22Rv1 (cell line): ENCODE results near the gene KNDC1.

Experiments
- H3K27ac ChIP-seq: fragments of 450-650 bp; 2 replicates; pipeline ENCODE4 v1.5.1; 2017
- ZFX ChIP-seq: fragments of 450-650 bp; IDR thresholded peaks from 2 replicates; pipeline ENCODE4 v1.6.1; 2017; ENCODE audit warnings: antibody characterized with exemption, borderline replicate concordance
- TF ChIP-seq, protein P1 (sequence below): fragments of 450-650 bp; IDR thresholded peaks from 2 replicates; pipeline ENCODE4 v1.5.1; 2017; ENCODE audit warnings: mild to moderate bottlenecking

The KNDC1 gene

DNA sequence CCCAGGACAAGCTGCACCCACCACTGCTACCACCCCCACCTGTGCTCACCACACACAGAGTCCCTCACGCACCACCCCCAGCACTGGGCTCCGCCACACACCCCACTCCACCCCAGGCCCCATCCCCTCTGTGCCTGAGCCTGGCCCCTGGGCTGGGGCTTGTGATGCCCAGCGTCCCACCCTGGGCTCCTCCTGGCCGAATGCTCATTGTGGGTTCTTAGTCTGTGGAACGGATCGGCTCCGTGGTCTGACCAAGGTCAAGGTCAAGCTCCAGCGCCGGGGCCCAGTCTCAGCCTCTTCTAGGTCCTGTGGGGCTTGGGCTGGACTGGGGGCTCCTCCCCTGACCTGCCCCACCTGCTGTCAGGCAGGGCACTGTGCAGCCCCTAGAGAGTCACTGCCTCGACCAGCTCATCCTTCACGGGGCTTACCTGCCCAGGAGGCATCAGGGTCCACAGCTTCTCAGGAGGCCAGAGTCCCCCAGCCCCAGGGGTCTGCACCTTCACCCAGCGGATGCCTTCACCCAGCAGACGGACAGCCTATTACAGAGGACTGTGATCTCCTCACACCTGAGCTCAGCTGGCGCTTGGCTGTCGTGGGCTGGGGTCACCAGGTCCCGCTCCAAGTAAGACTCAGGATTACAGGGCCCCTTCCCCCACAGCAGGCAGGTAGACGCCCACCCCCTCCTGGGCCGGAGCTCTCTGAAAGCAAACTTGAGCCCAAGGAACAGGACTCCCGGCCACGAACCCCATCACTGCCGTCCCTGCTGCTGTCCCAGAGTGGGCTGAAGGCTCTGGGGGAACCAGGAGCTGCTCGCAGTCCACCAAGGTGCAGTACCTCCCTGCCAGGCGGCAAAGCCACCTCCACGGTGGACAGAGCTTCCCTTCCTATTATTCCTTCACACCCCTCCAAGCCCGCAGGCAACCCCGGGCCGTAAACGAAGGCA, 54.7 kb downstream of the KNDC1 start:
- no peak overlapping the region for H3K27ac ChIP-seq
- TF ChIP-seq, protein P1, sequence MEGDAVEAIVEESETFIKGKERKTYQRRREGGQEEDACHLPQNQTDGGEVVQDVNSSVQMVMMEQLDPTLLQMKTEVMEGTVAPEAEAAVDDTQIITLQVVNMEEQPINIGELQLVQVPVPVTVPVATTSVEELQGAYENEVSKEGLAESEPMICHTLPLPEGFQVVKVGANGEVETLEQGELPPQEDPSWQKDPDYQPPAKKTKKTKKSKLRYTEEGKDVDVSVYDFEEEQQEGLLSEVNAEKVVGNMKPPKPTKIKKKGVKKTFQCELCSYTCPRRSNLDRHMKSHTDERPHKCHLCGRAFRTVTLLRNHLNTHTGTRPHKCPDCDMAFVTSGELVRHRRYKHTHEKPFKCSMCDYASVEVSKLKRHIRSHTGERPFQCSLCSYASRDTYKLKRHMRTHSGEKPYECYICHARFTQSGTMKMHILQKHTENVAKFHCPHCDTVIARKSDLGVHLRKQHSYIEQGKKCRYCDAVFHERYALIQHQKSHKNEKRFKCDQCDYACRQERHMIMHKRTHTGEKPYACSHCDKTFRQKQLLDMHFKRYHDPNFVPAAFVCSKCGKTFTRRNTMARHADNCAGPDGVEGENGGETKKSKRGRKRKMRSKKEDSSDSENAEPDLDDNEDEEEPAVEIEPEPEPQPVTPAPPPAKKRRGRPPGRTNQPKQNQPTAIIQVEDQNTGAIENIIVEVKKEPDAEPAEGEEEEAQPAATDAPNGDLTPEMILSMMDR = no peak
- TF ChIP-seq ZFX = no peak

DNA sequence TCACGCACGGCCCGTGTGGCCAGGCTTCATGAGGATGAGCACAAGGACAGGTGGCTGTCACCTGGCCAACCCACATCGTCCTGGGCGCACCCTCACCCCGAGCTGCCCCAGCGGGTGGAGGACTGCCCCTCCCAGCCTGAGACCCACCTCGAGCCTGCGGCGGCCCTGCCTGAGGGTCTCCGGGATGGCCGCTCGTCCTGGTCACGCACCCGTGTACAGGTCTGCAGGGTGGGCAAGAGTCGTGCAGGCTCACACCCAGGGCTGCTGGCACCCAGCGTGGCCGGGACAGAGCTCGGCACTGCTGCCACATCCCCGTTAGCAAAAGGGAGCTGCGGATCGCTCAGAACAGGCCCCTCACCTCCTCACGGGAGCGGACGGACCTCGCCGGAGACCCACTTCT, 55.6 kb downstream of the KNDC1 start:
- no peak for TF ChIP-seq ZFX
- TF ChIP-seq, protein P1 = no peak
- H3K27ac ChIP-seq = no peak overlapping the region

DNA sequence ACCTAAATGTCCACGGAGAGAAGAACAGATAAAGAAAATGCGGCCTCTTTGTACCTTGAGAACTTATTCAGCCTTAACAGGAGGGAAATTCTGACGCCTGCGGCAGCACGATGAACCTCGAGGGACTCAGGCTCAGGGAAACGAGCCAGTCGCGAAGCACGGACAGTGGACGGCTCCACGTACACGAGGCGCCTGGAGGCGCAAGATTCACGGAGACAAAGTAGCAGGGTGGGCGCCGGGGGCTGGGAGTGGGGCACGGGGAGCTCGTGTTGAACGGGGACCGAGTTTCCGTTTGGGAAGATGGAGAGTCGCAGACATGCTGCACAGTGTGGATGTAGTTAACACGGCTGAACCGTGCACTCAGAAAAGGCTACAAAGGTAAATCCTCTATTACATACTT, 56.8 kb downstream of the KNDC1 start:
- H3K27ac ChIP-seq = no peak overlapping the region
- TF ChIP-seq ZFX = no peak
- TF ChIP-seq, protein P1 = no peak

DNA sequence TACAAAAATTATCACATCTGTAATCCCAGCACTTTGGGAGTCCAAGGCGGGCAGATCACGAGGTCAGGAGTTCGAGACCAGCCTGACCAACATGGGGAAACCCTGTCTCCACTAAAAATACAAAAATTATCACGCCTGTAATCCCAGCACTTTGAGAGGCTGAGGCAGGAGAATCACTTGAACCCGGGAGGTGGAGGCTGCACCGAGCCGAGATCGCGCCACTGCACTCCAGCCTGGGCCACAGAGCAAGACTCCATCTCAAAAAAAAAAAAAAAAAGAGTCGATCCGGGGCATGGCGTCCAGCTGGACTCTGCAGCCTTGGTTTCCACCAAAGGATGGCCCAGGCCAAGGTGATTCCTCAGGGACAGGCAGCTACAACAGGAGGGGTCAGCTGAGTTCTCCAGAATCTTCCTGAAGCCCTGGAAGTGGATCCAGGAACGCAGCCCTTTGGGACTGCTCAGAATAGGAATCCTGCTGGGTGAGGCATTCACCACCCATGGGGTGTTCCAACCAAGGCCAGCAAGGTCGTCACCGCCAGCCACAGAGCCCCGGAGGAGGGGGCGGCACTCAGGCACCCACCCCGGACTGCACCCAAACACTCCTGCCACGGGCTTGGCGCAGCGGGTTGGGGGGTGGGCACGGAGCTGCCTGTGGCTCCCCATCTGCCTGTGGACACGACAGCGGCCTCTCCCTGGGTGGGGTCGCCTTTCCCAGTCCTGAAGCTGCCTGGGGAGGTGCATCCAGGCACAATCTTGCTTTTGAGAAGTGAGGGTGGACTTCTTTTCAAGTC, 58.0 kb downstream of the KNDC1 start:
- TF ChIP-seq ZFX = no peak
- TF ChIP-seq, protein P1 = no peak
- H3K27ac ChIP-seq = no peak overlapping the region

DNA sequence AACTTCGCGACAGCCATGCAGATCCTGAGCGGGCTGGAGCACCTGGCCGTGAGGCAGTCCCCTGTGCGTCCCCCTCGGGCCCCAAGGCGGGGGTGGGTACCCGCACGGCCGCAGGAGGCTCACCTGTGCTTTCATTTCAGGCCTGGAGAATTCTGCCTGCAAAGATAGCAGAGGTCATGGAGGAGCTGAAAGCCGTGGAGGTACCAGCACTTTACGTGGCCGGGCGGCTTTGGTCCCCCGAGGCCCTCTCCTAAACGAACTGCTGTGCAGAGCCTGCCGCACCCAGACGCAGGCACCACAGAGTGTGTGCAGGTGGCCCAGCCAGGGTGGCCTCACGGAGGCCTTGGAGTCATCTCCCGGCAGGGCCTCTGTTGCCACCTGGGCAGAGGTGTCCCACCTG, 58.9 kb downstream of the KNDC1 start:
- H3K27ac ChIP-seq = no peak overlapping the region
- TF ChIP-seq ZFX = no peak
- TF ChIP-seq, protein P1 = no peak

DNA sequence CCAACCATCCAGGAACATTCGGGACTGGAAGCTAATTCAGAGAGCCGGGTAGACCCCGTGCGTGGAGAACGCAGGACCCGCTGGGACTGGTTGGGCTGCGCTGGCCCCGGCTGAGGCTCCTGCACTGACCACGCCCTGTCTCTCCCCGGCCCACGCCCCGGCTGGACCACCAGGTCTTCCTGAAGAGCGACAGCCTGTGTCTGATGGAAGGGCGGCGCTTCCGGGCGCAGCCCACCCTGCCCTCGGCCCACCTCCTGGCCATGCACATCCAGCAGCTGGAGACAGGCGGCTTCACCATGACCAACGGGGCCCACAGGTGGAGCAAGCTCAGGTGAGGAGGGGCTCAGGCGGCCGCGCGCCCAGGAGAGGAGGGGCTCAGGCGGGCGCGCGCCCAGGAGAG, 59.8 kb downstream of the KNDC1 start:
- H3K27ac ChIP-seq = no peak overlapping the region
- TF ChIP-seq, protein P1 = no peak
- no peak for TF ChIP-seq ZFX
